ENCODE results near the gene PRR35. TPM values are rescaled to one million over a fixed set of nuclear protein-coding genes. Genes with fewer than 3 reads are reported as not detected.
A peak's percentile ranks its signal among the peaks of the same experiment; 100 is the strongest.

The PRR35 gene
- total and polyA plus RNA-seq, 2 donors (not counting 3 experiments of a cell fraction or from before 2014, with no cell fraction given): not detected

DNA sequence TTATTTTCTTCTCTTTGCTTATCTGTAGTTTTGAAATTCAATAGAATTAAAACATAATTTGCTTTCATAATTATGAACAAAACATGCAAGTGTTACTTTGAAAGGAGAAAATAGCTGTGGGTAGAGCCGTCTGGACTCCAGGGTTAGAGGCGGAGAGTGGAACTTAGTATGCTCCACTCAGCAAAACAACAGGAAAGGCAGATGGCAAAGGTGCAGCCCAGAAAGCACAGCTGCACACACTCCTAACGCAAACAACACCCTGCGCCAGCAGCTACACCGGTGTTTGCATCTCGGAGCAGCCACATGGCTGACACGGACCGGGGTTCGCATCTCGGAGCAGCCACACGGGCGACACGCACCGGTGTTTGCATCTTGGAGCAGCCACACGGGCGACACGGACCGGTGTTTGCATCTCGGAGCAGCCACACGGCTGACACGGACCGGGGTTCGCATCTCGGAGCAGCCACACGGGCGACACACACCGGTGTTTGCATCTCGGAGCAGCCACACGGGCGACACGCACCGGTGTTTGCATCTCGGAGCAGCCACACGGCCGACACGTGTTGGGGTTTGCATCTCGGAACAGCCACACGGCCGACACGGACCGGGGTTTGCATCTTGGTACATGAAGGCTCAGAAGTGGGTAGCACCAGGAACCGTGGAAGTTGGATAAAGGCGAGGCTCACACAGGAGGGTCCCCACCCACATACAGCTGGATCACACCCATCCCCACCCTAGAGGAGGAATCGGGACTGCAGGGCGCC is 44.8 kb upstream of the PRR35 start:
- H3K27me3 ChIP-seq (ENCODE audit: control insufficient read depth in 2 of 2, insufficient read depth in 2 of 2, low read length in 2 of 2): no peaks in the 10 kb centered on the region
- H3K9ac ChIP-seq (replicated peaks; ENCODE audit: extremely low read depth, insufficient read depth, low read length): no peak overlapping the region
- dilution Hi-C loops (cut with MboI; ENCODE audit: extremely low pct_ligation_motif_present, low sequenced_read_pairs) (no loop called here), intact Hi-C loops (cut with micrococcal nuclease) (no loop called here)
- no peak overlapping the region for H2AFZ ChIP-seq (ENCODE audit: low read depth, low read length)
- H3K4me1 ChIP-seq (ENCODE audit: control insufficient read depth, extremely low read depth, insufficient read depth, low read length): no peaks in the 10 kb centered on the region
- H3K9me1 ChIP-seq (replicated peaks; ENCODE audit: control insufficient read depth, extremely low read depth, insufficient read depth, low read length): no peaks in the 10 kb centered on the region
- BruUV-seq (replicated peaks): no TSS peak
- H3K4me2 ChIP-seq (ENCODE audit: insufficient read depth, low read length): no peak overlapping the region
- FAIRE-seq: no peak
- H3K9me3 ChIP-seq (replicated peaks; ENCODE audit: control insufficient read depth, insufficient read depth, low read length): no peaks in the 10 kb centered on the region
- H3K4me3 ChIP-seq (replicated peaks in 1 of 3; ENCODE audit: insufficient read depth in 1 of 3, low read depth in 1 of 3, low read length in 3 of 3): no peak overlapping the region
- H3K36me3 ChIP-seq (ENCODE audit: control insufficient read depth in 2 of 2, extremely low read depth in 1 of 2, insufficient read depth in 2 of 2, low read length in 2 of 2): peaks cover 0 to 16% of the 10 kb centered on the region in 2 experiments
- H4K20me1 ChIP-seq (replicated peaks; ENCODE audit: control insufficient read depth, extremely low read depth, insufficient read depth, low read length): no peaks in the 10 kb centered on the region
- no peaks in the 10 kb centered on the region for H3K79me2 ChIP-seq (ENCODE audit: control insufficient read depth, insufficient read depth, low read length)
- ChIA-PET POLR2A (no interaction called here), CTCF (interaction anchor here (0.5 to 1.3 kb wide), 3 partner anchors 9 to 39 kb away, joined by 3 read pairs; no protein-coding TSS in a partner anchor)
- no peak overlapping the region for H3K27ac ChIP-seq (ENCODE audit: insufficient read depth, low read depth, low read length)
- TF ChIP-seq, protein P1, sequence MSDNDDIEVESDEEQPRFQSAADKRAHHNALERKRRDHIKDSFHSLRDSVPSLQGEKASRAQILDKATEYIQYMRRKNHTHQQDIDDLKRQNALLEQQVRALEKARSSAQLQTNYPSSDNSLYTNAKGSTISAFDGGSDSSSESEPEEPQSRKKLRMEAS (IDR thresholded peaks at IDR 0.05; ENCODE audit: insufficient read depth, insufficient read length): no peak
- TF ChIP-seq JUN (IDR thresholded peaks at IDR 0.05; ENCODE audit: borderline replicate concordance, insufficient read depth, insufficient read length, low read depth) (no peak), POLR2AphosphoS5 (IDR thresholded peaks at IDR 0.05; ENCODE audit: insufficient read depth, low read depth, low read length) (no peak), EZH2 (IDR thresholded peaks at IDR 0.05; ENCODE audit: borderline replicate concordance, low read depth, low read length, severe bottlenecking) (no peak), POLR2A (IDR thresholded peaks at IDR 0.05; ENCODE audit: low read depth, low read length) (no peak), FOS (IDR thresholded peaks at IDR 0.05; ENCODE audit: borderline replicate concordance, insufficient read depth, low read length) (no peak), MYC (IDR thresholded peaks at IDR 0.05; ENCODE audit: low read depth, low read length) (no peak)
- TF ChIP-seq, protein P2, sequence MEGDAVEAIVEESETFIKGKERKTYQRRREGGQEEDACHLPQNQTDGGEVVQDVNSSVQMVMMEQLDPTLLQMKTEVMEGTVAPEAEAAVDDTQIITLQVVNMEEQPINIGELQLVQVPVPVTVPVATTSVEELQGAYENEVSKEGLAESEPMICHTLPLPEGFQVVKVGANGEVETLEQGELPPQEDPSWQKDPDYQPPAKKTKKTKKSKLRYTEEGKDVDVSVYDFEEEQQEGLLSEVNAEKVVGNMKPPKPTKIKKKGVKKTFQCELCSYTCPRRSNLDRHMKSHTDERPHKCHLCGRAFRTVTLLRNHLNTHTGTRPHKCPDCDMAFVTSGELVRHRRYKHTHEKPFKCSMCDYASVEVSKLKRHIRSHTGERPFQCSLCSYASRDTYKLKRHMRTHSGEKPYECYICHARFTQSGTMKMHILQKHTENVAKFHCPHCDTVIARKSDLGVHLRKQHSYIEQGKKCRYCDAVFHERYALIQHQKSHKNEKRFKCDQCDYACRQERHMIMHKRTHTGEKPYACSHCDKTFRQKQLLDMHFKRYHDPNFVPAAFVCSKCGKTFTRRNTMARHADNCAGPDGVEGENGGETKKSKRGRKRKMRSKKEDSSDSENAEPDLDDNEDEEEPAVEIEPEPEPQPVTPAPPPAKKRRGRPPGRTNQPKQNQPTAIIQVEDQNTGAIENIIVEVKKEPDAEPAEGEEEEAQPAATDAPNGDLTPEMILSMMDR (IDR thresholded peaks at IDR 0.05; ENCODE audit: extremely low read depth in 1 of 2, insufficient read depth in 1 of 2, low read depth in 1 of 2, low read length in 2 of 2): no peak
- peak; percentile 55 for DNase-seq (ENCODE audit: low read depth, low spot score)

All from endothelial cell of umbilical vein (primary cell).